Esophagus muscularis mucosa (tissue), 3 donors: Measurements from ENCODE around the gene NPHP4.

Source experiments
- CTCF ChIP-seq, 3 experiments: fragments of 200-600 bp in 2 of 3; fragments of 450-650 bp in 1 of 3; sonication (generic) in 2 of 3; IDR thresholded peaks; one replicate each; pipeline ENCODE4 v1.5.1; 2017 to 2019; ENCODE audit warnings: antibody characterized with exemption in 3 of 3, mild to moderate bottlenecking in 2 of 3, moderate library complexity in 1 of 3
- POLR2A ChIP-seq: fragments of 450-650 bp; IDR thresholded peaks from one replicate; pipeline ENCODE4 v1.6.1; 2017; ENCODE audit warnings: antibody characterized with exemption, moderate library complexity, mild to moderate bottlenecking, low read depth
- POLR2AphosphoS5 ChIP-seq, 2 donors: sonication (generic); formaldehyde crosslinking; IDR thresholded peaks; one replicate each; pipeline ENCODE4 v1.6.1; 2017; ENCODE audit warnings: antibody characterized with exemption in 2 of 2

- TF ChIP-seq CTCF (IDR thresholded peaks at IDR 0.05) (no peak), POLR2A (no peak), POLR2AphosphoS5 (IDR thresholded peaks at IDR 0.05) (no peak)
Measured at GRCh38 chr1:5892329-5892728, 99.9 kb downstream of the NPHP4 start.
